ENCODE data around the gene COBLL1. TPM values are rescaled to one million over a fixed set of nuclear protein-coding genes. Genes with fewer than 3 reads are reported as not detected.

The COBLL1 gene
- total and polyA plus RNA-seq, 2 of the 4 experiments (the other 2 are of a cell fraction) = 0.79 to 1.1 TPM

GRCh38 chr2:164651361-164651760 is 190.3 kb downstream of the COBLL1 start:
- no peaks in the 10 kb centered on the region for H3K36me3 ChIP-seq (ENCODE audit: control insufficient read depth, insufficient read depth, low read length)
- POLR2A ChIA-PET (ENCODE audit: unreplicated experiment) = no interaction called here
- H3K9me1 ChIP-seq (ENCODE audit: insufficient read depth, low read length) = no peaks in the 10 kb centered on the region
- H3K4ac ChIP-seq (ENCODE audit: low read depth, low read length) = no peak overlapping the region
- H3K4me1 ChIP-seq (ENCODE audit: control insufficient read depth, insufficient read depth, low read length) = no peaks in the 10 kb centered on the region
- no peak overlapping the region for H3K56ac ChIP-seq (ENCODE audit: extremely low read depth, insufficient read depth, low read length)
- WGBS, 2 experiments (ENCODE audit: extremely low coverage in 2 of 2, insufficient read length in 1 of 2) = no CpG with 5 or more reads among the region's 1 CpG
- H2AFZ ChIP-seq (replicated peaks; ENCODE audit: low read length, poor library complexity) = no peak overlapping the region
- H3K79me1 ChIP-seq (ENCODE audit: low read depth in 1 of 2, low read length in 2 of 2) = no peaks in the 10 kb centered on the region
- dilution Hi-C loops (cut with HindIII; ENCODE audit: low sequenced_read_pairs, unreplicated experiment) = no loop called here
- no peak overlapping the region for H3K9ac ChIP-seq (ENCODE audit: low read depth, low read length)
- no peak overlapping the region for H3K23ac ChIP-seq (ENCODE audit: low read depth, low read length)
- intact Hi-C loops (cut with micrococcal nuclease) = no loop called here
- H4K5ac ChIP-seq (ENCODE audit: low read depth, low read length) = no peak overlapping the region
- H3K4me2 ChIP-seq (ENCODE audit: low read depth, low read length) = no peak overlapping the region
- TF ChIP-seq MXI1 (IDR thresholded peaks at IDR 0.05; ENCODE audit: borderline replicate concordance, low read depth, low read length) (no peak), USF2 (IDR thresholded peaks at IDR 0.05; ENCODE audit: low read depth, low read length) (no peak), RFX5 (IDR thresholded peaks at IDR 0.05; ENCODE audit: low read depth, low read length) (no peak), RCOR1 (IDR thresholded peaks at IDR 0.05; ENCODE audit: insufficient replicate concordance, low read length) (no peak)
- DNase-seq (no peak), ATAC-seq (ENCODE audit: low read depth) (no peak)
- no peak overlapping the region for H4K8ac ChIP-seq (ENCODE audit: low read depth in 2 of 2, low read length in 2 of 2)
- no peak overlapping the region for H2BK20ac ChIP-seq (ENCODE audit: low read depth, low read length)
- no peaks in the 10 kb centered on the region for H3K9me3 ChIP-seq (ENCODE audit: control insufficient read depth, insufficient read depth, low read length)
- H4K91ac ChIP-seq (ENCODE audit: insufficient read depth, low read depth, low read length) = no peak overlapping the region
- H3K18ac ChIP-seq (ENCODE audit: low read depth, low read length) = no peak overlapping the region
- no peak overlapping the region for H2AK9ac ChIP-seq (replicated peaks; ENCODE audit: low read depth, low read length, poor library complexity)
- H2BK15ac ChIP-seq (ENCODE audit: low read depth, low read length) = no peak overlapping the region
- no peak overlapping the region for H2AK5ac ChIP-seq (ENCODE audit: low read depth, low read length)
- CTCF ChIA-PET = no interaction called here
- H2BK120ac ChIP-seq (ENCODE audit: low read depth, low read length) = no peak overlapping the region
- H4K20me1 ChIP-seq (ENCODE audit: insufficient read depth, low read length) = no peaks in the 10 kb centered on the region
- no peaks in the 10 kb centered on the region for H3K27me3 ChIP-seq (ENCODE audit: control insufficient read depth, insufficient read depth, low read length)
- in situ Hi-C loops (cut with MboI; ENCODE audit: low sequenced_read_pairs) = no loop called here
- no peak overlapping the region for H3K4me3 ChIP-seq (ENCODE audit: insufficient read depth, low read depth, low read length)
- H3K27ac ChIP-seq (ENCODE audit: insufficient read depth, low read length) = no peak overlapping the region
- H2BK5ac ChIP-seq (ENCODE audit: low read depth, low read length, poor library complexity, severe bottlenecking) = no peak overlapping the region
- BruUV-seq (replicated peaks) = no TSS peak
- no peak overlapping the region for H3K14ac ChIP-seq (replicated peaks; ENCODE audit: low read depth, low read length)
